SK-N-SH (cell line): ENCODE data around the gene SCO2. TPM values are rescaled to one million over a fixed set of nuclear protein-coding genes. Genes with fewer than 3 reads are reported as not detected.

Experiments
- CTCF ChIA-PET: fragments of 300-600, 350-600 bp; formaldehyde crosslinking; extraction: SDS; loops from one replicate; lab custom pipeline; 2021; lab: Yijun Ruan, JAX
- POLR2A ChIA-PET: fragments of 350-600 bp; sonication (Branson Sonifier 250); formaldehyde crosslinking; extraction: SDS; loops from one replicate; lab custom pipeline; 2020; ENCODE audit warnings: antibody characterized with exemption, inconsistent platforms; lab: Yijun Ruan, JAX
- DNase-seq: peaks from one replicate; pipeline ENCODE4 v3.0.0; 2012
- H2AFZ ChIP-seq: fragments of 200-600 bp; sonication (generic); 2 replicates; pipeline ENCODE4 v1.8.1; 2016; ENCODE audit warnings: antibody characterized with exemption, mild to moderate bottlenecking, low read depth
- H3F3A ChIP-seq: fragments of 200-600 bp; sonication (generic); replicated peaks from 2 replicates; pipeline ENCODE3; 2016; ENCODE audit warnings: antibody characterized with exemption, mild to moderate bottlenecking; ENCODE audit not compliant: insufficient read depth
- H3K27ac ChIP-seq, 2 experiments: fragments of 200-500 bp in 1 of 2; fragments of 200-600 bp in 1 of 2; sonication (Bioruptor generic) in 1 of 2; sonication (generic), shearing (Covaris generic) in 1 of 2; 2 replicates each; pipeline versions ENCODE4 v1.5.1 to v1.6.1; 2014 to 2016; ENCODE audit warnings: low read depth in 2 of 2, inconsistent platforms in 1 of 2, low read length in 1 of 2, mild to moderate bottlenecking in 1 of 2, mixed read lengths in 1 of 2
- H3K27me3 ChIP-seq: fragments of 200-600 bp; sonication (generic), shearing (Covaris generic); 2 replicates; pipeline ENCODE4 v1.6.1; 2016; ENCODE audit warnings: mixed run types; ENCODE audit not compliant: insufficient read depth
- H3K36me3 ChIP-seq, 2 experiments: fragments of 200-500 bp in 1 of 2; fragments of 200-600 bp in 1 of 2; sonication (Bioruptor generic) in 1 of 2; sonication (generic) in 1 of 2; replicated peaks in 1 of 2; 2 replicates each; pipeline versions ENCODE3 to v1.5.1; 2014 to 2016; ENCODE audit warnings: low read length in 1 of 2, mild to moderate bottlenecking in 1 of 2; ENCODE audit not compliant: insufficient read depth in 2 of 2, control insufficient read depth in 1 of 2
- H3K4me1 ChIP-seq, 2 experiments: fragments of 200-500 bp in 1 of 2; fragments of 200-600 bp in 1 of 2; sonication (Bioruptor generic) in 1 of 2; sonication (generic), shearing (Covaris generic) in 1 of 2; 2 replicates each; pipeline versions ENCODE4 v1.5.1 to v1.6.1; 2014 to 2016; ENCODE audit warnings: low read depth in 1 of 2, low read length in 1 of 2, mixed run types in 1 of 2; ENCODE audit not compliant: insufficient read depth in 2 of 2, control insufficient read depth in 1 of 2
- H3K4me2 ChIP-seq: fragments of 200-600 bp; sonication (generic), shearing (Covaris generic); 2 replicates; pipeline ENCODE4 v1.6.1; 2017; ENCODE audit warnings: mixed run types
- H3K4me3 ChIP-seq, 2 experiments: fragments of 200-500 bp in 1 of 2; fragments of 200-600 bp in 1 of 2; sonication (Bioruptor generic) in 1 of 2; sonication (generic), shearing (Covaris generic) in 1 of 2; 2 replicates each; pipeline versions ENCODE4 v1.5.1 to v1.8.1; 2014 to 2016; ENCODE audit warnings: low read depth in 2 of 2, inconsistent platforms in 1 of 2, low read length in 1 of 2, mild to moderate bottlenecking in 1 of 2, mixed read lengths in 1 of 2, moderate library complexity in 1 of 2
- H3K79me2 ChIP-seq: fragments of 200-600 bp; sonication (generic); 2 replicates; pipeline ENCODE4 v1.8.1; 2017; ENCODE audit warnings: mild to moderate bottlenecking; ENCODE audit not compliant: insufficient read depth
- H3K9ac ChIP-seq: fragments of 200-600 bp; sonication (generic); 2 replicates; pipeline ENCODE4 v1.6.1; 2017; ENCODE audit warnings: mixed run types
- H3K9me2 ChIP-seq: fragments of 200-600 bp; sonication (generic); 2 replicates; pipeline ENCODE4 v1.6.1; 2017; ENCODE audit warnings: mixed run types
- H3K9me3 ChIP-seq: fragments of 200-600 bp; sonication (generic); 2 replicates; pipeline ENCODE4 v1.6.1; 2017; ENCODE audit warnings: mixed run types, mild to moderate bottlenecking, moderate library complexity
- H4K20me1 ChIP-seq: fragments of 200-600 bp; sonication (generic); 2 replicates; pipeline ENCODE4 v1.6.1; 2017; ENCODE audit warnings: mild to moderate bottlenecking, mixed run types; ENCODE audit not compliant: insufficient read depth
- CTCF ChIP-seq: fragments of 200-600 bp; sonication (generic); IDR thresholded peaks from 2 replicates; pipeline ENCODE4 v1.6.1; 2017; ENCODE audit warnings: antibody characterized with exemption, mild to moderate bottlenecking, moderate library complexity
- GABPA ChIP-seq: IDR thresholded peaks from 2 replicates; pipeline ENCODE4 v1.4.0; 2012; ENCODE audit warnings: low read depth, mild to moderate bottlenecking
- IRF3 ChIP-seq: fragments of 150-350 bp; IDR thresholded peaks from 2 replicates; pipeline ENCODE4 v1.6.1; 2016; ENCODE audit warnings: mild to moderate bottlenecking, low read depth, low read length
- JUND ChIP-seq: IDR thresholded peaks from 2 replicates; pipeline ENCODE4 v1.4.0; 2012
- MAX ChIP-seq: IDR thresholded peaks from 2 replicates; pipeline ENCODE4 v1.4.0; 2012; ENCODE audit warnings: low read depth
- MEF2A ChIP-seq: IDR thresholded peaks from 2 replicates; pipeline ENCODE4 v1.4.0; 2012; ENCODE audit warnings: low read depth, borderline replicate concordance
- NFIC ChIP-seq: IDR thresholded peaks from 2 replicates; pipeline ENCODE4 v1.4.0; 2012; ENCODE audit warnings: borderline replicate concordance
- POLR2AphosphoS5 ChIP-seq: IDR thresholded peaks from 2 replicates; pipeline ENCODE4 v1.6.1; 2012; ENCODE audit warnings: low read depth, low read length
- RXRA ChIP-seq: IDR thresholded peaks from 2 replicates; pipeline ENCODE4 v1.4.0; 2012; ENCODE audit warnings: low read depth, mild to moderate bottlenecking, borderline replicate concordance
- ZBTB33 ChIP-seq: IDR thresholded peaks from 2 replicates; pipeline ENCODE4 v1.4.0; 2012; ENCODE audit warnings: low read depth, borderline replicate concordance
- WGBS: methylation state at CpG from one replicate; pipeline ENCODE4 v1.1.6; 2017; ENCODE audit warnings: low lambda C conversion rate; 5-methylcytosine and 5-hydroxymethylcytosine counted together
- polyA plus RNA-seq, 3 experiments: library from polyadenylated mRNA; depleted of rRNA; stranded (reverse); fragments of >200 nt; gene quantifications; 2 replicates each; pipeline ENCODE4 v1.2.3, GENCODE V29; 2012
- TF ChIP-seq, protein P1 (sequence below): IDR thresholded peaks from 2 replicates; pipeline ENCODE4; 2012
- TF ChIP-seq, protein P2 (sequence below): IDR thresholded peaks from 2 replicates; pipeline ENCODE4 v1.4.0; 2012; ENCODE audit warnings: low read depth, borderline replicate concordance

The SCO2 gene
- polyA plus RNA-seq, 1 of the 3 experiments (the other 2 are of a cell fraction) = 4.0 TPM

DNA sequence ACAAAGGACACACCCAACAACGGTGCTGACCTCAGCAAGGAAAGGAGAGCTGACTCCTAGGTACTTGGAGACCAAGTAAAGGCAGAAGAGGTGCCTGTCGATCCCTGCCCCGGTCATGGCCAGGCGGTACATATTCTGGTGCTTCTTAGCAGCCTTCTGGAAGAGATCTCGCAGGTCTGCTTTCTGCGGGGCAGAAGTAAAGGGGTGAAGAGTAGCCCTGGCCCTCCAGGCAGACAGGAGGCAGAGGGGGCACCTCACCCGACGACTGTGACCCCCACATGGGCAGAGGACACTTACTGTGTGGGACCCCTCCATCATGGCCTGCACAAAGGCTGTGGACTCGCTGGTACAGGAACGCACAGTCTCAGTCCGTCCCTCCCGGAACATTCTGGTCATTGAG, 45.5 kb upstream of the SCO2 start:
- no peak for DNase-seq
- H3K27ac ChIP-seq = no peak overlapping the region
- H3K27me3 ChIP-seq = no peaks in the 10 kb centered on the region
- no peak overlapping the region for H3K9ac ChIP-seq
- POLR2A ChIA-PET = no interaction called here
- no peaks in the 10 kb centered on the region for H4K20me1 ChIP-seq
- H3F3A ChIP-seq = no peaks in the 10 kb centered on the region
- H3K9me2 ChIP-seq = no peaks in the 10 kb centered on the region
- H3K4me1 ChIP-seq = no peaks in the 10 kb centered on the region
- no peak overlapping the region for H3K4me2 ChIP-seq
- H3K36me3 ChIP-seq = peaks cover 0 to 62% of the 10 kb centered on the region in 2 experiments
- H3K4me3 ChIP-seq = no peak overlapping the region
- 92% methylated on average over 6 of the region's 12 CpGs for WGBS
- no peaks in the 10 kb centered on the region for H3K9me3 ChIP-seq
- CTCF ChIA-PET = interaction anchor here (0.7 to 3.2 kb wide), 4 partner anchors 8 to 50 kb away, joined by 3 to 28 read pairs (median 4); partner anchors contain the start of genes SCO2 and SYCE3
- TF ChIP-seq MAX (no peak), ZBTB33 (no peak)
- TF ChIP-seq, protein P1, sequence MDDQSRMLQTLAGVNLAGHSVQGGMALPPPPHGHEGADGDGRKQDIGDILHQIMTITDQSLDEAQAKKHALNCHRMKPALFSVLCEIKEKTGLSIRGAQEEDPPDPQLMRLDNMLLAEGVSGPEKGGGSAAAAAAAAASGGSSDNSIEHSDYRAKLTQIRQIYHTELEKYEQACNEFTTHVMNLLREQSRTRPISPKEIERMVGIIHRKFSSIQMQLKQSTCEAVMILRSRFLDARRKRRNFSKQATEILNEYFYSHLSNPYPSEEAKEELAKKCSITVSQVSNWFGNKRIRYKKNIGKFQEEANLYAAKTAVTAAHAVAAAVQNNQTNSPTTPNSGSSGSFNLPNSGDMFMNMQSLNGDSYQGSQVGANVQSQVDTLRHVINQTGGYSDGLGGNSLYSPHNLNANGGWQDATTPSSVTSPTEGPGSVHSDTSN = no peak
- H3K79me2 ChIP-seq = no peaks in the 10 kb centered on the region
- H2AFZ ChIP-seq = no peak overlapping the region

- WGBS = 100% methylated on average over 3 of the region's 13 CpGs
Observed at GRCh38 chr22:50569896-50570535, 44.6 kb upstream of the SCO2 start.

More at GRCh38 chr22:50569896-50570535, 44.6 kb upstream of the SCO2 start:
- CTCF ChIA-PET = interaction anchor here (0.9 to 1.6 kb wide), 3 partner anchors 44 to 72 kb away, joined by 3 to 5 read pairs (median 3); partner anchors contain the start of gene SCO2
- no peak overlapping the region for H3K9ac ChIP-seq
- no peaks in the 10 kb centered on the region for H3K9me3 ChIP-seq
- no peaks in the 10 kb centered on the region for H3K79me2 ChIP-seq
- TF ChIP-seq JUND = no peak
- TF ChIP-seq NFIC = no peak
- TF ChIP-seq GABPA = no peak
- TF ChIP-seq, protein P2, sequence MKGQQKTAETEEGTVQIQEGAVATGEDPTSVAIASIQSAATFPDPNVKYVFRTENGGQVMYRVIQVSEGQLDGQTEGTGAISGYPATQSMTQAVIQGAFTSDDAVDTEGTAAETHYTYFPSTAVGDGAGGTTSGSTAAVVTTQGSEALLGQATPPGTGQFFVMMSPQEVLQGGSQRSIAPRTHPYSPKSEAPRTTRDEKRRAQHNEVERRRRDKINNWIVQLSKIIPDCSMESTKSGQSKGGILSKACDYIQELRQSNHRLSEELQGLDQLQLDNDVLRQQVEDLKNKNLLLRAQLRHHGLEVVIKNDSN = no peak
- TF ChIP-seq RXRA = no peak
- TF ChIP-seq, protein P1 = no peak
- TF ChIP-seq CTCF = no peak
- no peak for TF ChIP-seq POLR2AphosphoS5
- TF ChIP-seq MEF2A = no peak
- no peak for TF ChIP-seq IRF3
- POLR2A ChIA-PET = interaction anchor here (0.9 kb wide), 1 partner anchor 12 kb away, joined by 4 read pairs; no protein-coding TSS in a partner anchor
- H3K4me1 ChIP-seq = no peaks in the 10 kb centered on the region
- no peak overlapping the region for H3K4me2 ChIP-seq
- H3K36me3 ChIP-seq = peaks cover 0 to 56% of the 10 kb centered on the region in 2 experiments
- no peaks in the 10 kb centered on the region for H3F3A ChIP-seq
- H3K27ac ChIP-seq = no peak overlapping the region
- H2AFZ ChIP-seq = no peak overlapping the region
- H3K27me3 ChIP-seq = no peaks in the 10 kb centered on the region
- H3K4me3 ChIP-seq = no peak overlapping the region
- no peaks in the 10 kb centered on the region for H3K9me2 ChIP-seq
- no peak for DNase-seq
- no peaks in the 10 kb centered on the region for H4K20me1 ChIP-seq
